ENCODE results near the gene RNF126. TPM values are rescaled to one million over a fixed set of nuclear protein-coding genes. Genes with fewer than 3 reads are reported as not detected.

Gene RNF126
- total RNA-seq, 1 experiment from 2014 or later, result 61.2 TPM

- no peaks in the 10 kb centered on the region for H3K36me3 ChIP-seq (ENCODE audit: control insufficient read depth, insufficient read depth, low read length)
- no peak overlapping the region for H3K27ac ChIP-seq (ENCODE audit: low read length)
- no peaks in the 10 kb centered on the region for H3K9me3 ChIP-seq (ENCODE audit: control insufficient read depth, insufficient read depth, low read depth, low read length)
- H3K27me3 ChIP-seq (ENCODE audit: control insufficient read depth, insufficient read depth, low read length), result no peaks in the 10 kb centered on the region
- no TSS peak for BruUV-seq (replicated peaks)
- TF ChIP-seq CTCF (IDR thresholded peaks at IDR 0.05), result no peak
- TF ChIP-seq POLR2AphosphoS5 (IDR thresholded peaks at IDR 0.05; ENCODE audit: low read depth, low read length), result no peak
- no peak for TF ChIP-seq SIN3A (IDR thresholded peaks at IDR 0.05; ENCODE audit: borderline replicate concordance, insufficient read depth, low read depth, low read length)
- no peak for TF ChIP-seq TCF7L2 (IDR thresholded peaks at IDR 0.05; ENCODE audit: low read depth, low read length)
- TF ChIP-seq REST (IDR thresholded peaks at IDR 0.05; ENCODE audit: insufficient read depth in 1 of 2, low read depth in 2 of 2, low read length in 1 of 2), result no peak
- in situ Hi-C loops (cut with HindIII; ENCODE audit: low pct_unique_long_range_greater_than_20kb, low sequenced_read_pairs), result no loop called here
- intact Hi-C loops (cut with micrococcal nuclease; ENCODE audit: unreplicated experiment), result no loop called here
- H3K4me3 ChIP-seq (ENCODE audit: low read depth in 2 of 2, low read length in 2 of 2), result no peak overlapping the region
- ChIA-PET CTCF (no interaction called here), POLR2A (no interaction called here)
- ATAC-seq (no peak), DNase-seq (ENCODE audit: low read depth, low spot score) (no peak)
- peaks cover 21% of the 10 kb centered on the region for H3K4me1 ChIP-seq (ENCODE audit: control insufficient read depth, insufficient read depth, low read length)
Measured at GRCh38 chr19:613732-614567, 49.1 kb downstream of the RNF126 start.

GRCh38 chr19:612941-613340 is 50.1 kb downstream of the RNF126 start:
- no peak for TF ChIP-seq POLR2AphosphoS5 (IDR thresholded peaks at IDR 0.05; ENCODE audit: low read depth, low read length)
- no peak for TF ChIP-seq CTCF (IDR thresholded peaks at IDR 0.05)
- no peak for TF ChIP-seq SIN3A (IDR thresholded peaks at IDR 0.05; ENCODE audit: borderline replicate concordance, insufficient read depth, low read depth, low read length)
- TF ChIP-seq TCF7L2 (IDR thresholded peaks at IDR 0.05; ENCODE audit: low read depth, low read length), result no peak
- no peak for TF ChIP-seq REST (IDR thresholded peaks at IDR 0.05; ENCODE audit: insufficient read depth in 1 of 2, low read depth in 2 of 2, low read length in 1 of 2)
- H3K36me3 ChIP-seq (ENCODE audit: control insufficient read depth, insufficient read depth, low read length), result no peaks in the 10 kb centered on the region
- H3K4me3 ChIP-seq (ENCODE audit: low read depth in 2 of 2, low read length in 2 of 2), result no peak overlapping the region
- ATAC-seq, result no peak
- CTCF ChIA-PET, result no interaction called here
- H3K9me3 ChIP-seq (ENCODE audit: control insufficient read depth, insufficient read depth, low read depth, low read length), result no peaks in the 10 kb centered on the region
- in situ Hi-C loops (cut with HindIII; ENCODE audit: low pct_unique_long_range_greater_than_20kb, low sequenced_read_pairs), result no loop called here
- H3K27ac ChIP-seq (ENCODE audit: low read length), result no peak overlapping the region
- H3K4me1 ChIP-seq (ENCODE audit: control insufficient read depth, insufficient read depth, low read length), result peaks cover 26% of the 10 kb centered on the region
- BruUV-seq (replicated peaks), result no TSS peak
- intact Hi-C loops (cut with micrococcal nuclease; ENCODE audit: unreplicated experiment), result no loop called here
- H3K27me3 ChIP-seq (ENCODE audit: control insufficient read depth, insufficient read depth, low read length), result no peaks in the 10 kb centered on the region
- DNase-seq (ENCODE audit: low read depth, low spot score), result no peak
- POLR2A ChIA-PET, result no interaction called here

All from Panc1 (cell line).